ENCODE results near the gene TSPAN12. TPM values are rescaled to one million over a fixed set of nuclear protein-coding genes. Genes with fewer than 3 reads are reported as not detected.

Gene TSPAN12, protein sequence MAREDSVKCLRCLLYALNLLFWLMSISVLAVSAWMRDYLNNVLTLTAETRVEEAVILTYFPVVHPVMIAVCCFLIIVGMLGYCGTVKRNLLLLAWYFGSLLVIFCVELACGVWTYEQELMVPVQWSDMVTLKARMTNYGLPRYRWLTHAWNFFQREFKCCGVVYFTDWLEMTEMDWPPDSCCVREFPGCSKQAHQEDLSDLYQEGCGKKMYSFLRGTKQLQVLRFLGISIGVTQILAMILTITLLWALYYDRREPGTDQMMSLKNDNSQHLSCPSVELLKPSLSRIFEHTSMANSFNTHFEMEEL
- total RNA-seq (2022; extraction: Qiagen RNA extraction; ENCODE audit: low read depth) = 0.51 to 1.2 TPM (median 0.80 TPM) in 5 replicates

DNA sequence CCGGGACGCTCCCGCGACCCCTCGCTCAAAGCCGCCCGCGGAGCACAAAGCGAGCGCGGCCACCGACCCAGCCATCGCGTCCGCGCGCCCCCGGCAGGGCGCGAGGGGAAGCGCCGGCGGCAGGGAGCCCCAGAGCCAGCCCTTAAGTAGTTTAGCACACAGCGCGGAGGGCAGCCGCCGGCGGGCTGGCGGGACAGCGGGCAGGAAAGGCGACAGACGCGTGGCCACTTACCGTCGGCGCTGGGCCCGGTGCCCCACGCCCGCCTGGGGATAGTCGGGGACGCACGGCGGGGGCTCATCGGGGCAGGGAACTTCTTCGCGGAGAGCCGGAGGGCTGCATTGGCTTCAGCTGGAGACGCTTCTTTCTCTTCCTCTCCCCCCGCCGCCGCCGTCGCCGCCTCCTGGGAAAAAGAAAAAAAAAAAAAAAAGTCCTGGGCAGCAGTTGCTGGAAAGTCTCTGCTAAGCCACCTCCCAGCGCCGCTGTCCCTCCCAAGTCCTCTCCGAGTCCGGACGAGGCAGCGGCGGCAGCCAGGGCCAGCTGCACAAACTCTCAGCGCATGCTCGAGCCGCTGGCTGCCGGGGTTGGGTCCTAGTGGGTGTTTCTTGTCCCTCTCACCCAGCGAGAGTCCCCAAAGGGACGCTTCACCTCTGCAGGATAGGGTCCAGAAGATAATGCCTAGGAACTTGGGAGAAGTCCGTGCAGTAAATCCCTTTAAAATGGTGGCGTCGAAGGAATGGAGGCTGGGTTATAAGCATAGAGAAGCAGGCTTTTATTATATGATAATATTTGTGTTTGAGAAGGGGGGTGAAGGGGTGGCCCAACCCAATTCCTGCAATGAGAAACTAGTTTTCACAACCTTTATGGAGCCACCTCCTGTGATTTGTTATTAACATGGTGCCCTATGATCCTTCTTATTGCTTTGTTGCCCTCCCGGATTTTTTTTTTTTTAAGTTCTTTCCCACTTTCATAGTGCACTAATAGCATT, at the start of gene TSPAN12:
TSPAN12 (minus strand) TSS at position 557 of the 986 bp plus-strand sequence. CDS start 1,381 bp downstream, outside the sequence.

Other genes starting within 250 kb of the TSPAN12 start
- 5.2 to 6.2 TPM (median 5.5 TPM) in 5 replicates for gene ING3, start 92.6 kb upstream of the TSPAN12 start, total RNA-seq (2022; extraction: Qiagen RNA extraction; ENCODE audit: low read depth)
- 0.01 TPM in 1 of 5 replicates, not detected in the others for gene CPED1, start 130.6 kb upstream of the TSPAN12 start, total RNA-seq (2022; extraction: Qiagen RNA extraction; ENCODE audit: low read depth)

All from A549 treated with CpdA at 1 μM for 4 hours (cell line).